CD4-positive, CD25-positive, alpha-beta regulatory T cell (primary cell): Measurements from ENCODE around the gene ITSN1. TPM values are rescaled to one million over a fixed set of nuclear protein-coding genes. Genes with fewer than 3 reads are reported as not detected.

Experiments used
- ATAC-seq, 2 donors: fragments of 150-1000 bp; cut with Tn5 transposase; one replicate each; pipeline ENCODE4 v1.10.0; 2021; ENCODE audit warnings: low read depth in 2 of 2, moderate number of reproducible peaks in 2 of 2, moderate library complexity in 1 of 2
- DNase-seq, 3 donors: peaks; one replicate each; pipeline versions ENCODE4 v3.0.0 to v3.0.0-alpha.2; 2012 to 2022; ENCODE audit warnings: mixed read lengths in 1 of 3
- H3K27ac ChIP-seq: one replicate; pipeline ENCODE4 v1.7.0; 2013; ENCODE audit warnings: mild to moderate bottlenecking, low read length; ENCODE audit not compliant: insufficient read depth, poor library complexity, severe bottlenecking
- H3K27me3 ChIP-seq: one replicate; pipeline ENCODE4 v1.7.0; 2013; ENCODE audit warnings: low read length; ENCODE audit not compliant: control insufficient read depth, insufficient read depth
- H3K36me3 ChIP-seq: one replicate; pipeline ENCODE4 v1.7.0; 2013; ENCODE audit warnings: mild to moderate bottlenecking, low read length, moderate library complexity; ENCODE audit not compliant: control insufficient read depth, insufficient read depth
- H3K4me1 ChIP-seq: 2 replicates; pipeline ENCODE4 v1.7.0; 2013; ENCODE audit warnings: mild to moderate bottlenecking, low read length; ENCODE audit not compliant: insufficient read depth, control insufficient read depth, poor library complexity, severe bottlenecking
- H3K4me3 ChIP-seq: one replicate; pipeline ENCODE4 v1.7.0; 2013; ENCODE audit warnings: low read depth, mild to moderate bottlenecking, low read length, moderate library complexity
- H3K9me3 ChIP-seq, 2 experiments: 1 replicate in 1 of 2; 2 replicates in 1 of 2; pipeline ENCODE4 v1.7.0; 2013; ENCODE audit warnings: low read length in 2 of 2, mild to moderate bottlenecking in 1 of 2, moderate library complexity in 1 of 2; ENCODE audit not compliant: control insufficient read depth in 2 of 2
- H3K27ac Mint-ChIP-seq, 3 donors: one replicate each; pipeline ENCODE4 v1.8.0; 2020 to 2022; ENCODE audit warnings: mild to moderate bottlenecking in 3 of 3, mixed read lengths in 3 of 3, moderate library complexity in 2 of 3
- H3K27me3 Mint-ChIP-seq: one replicate; pipeline ENCODE4 v1.8.0; 2022; ENCODE audit warnings: mild to moderate bottlenecking, mixed read lengths
- H3K36me3 Mint-ChIP-seq: one replicate; pipeline ENCODE4 v1.8.0; 2020; ENCODE audit warnings: mixed read lengths
- H3K4me1 Mint-ChIP-seq, 4 donors: one replicate each; pipeline ENCODE4 v1.8.0; 2020 to 2022; ENCODE audit warnings: mixed read lengths in 4 of 4, mild to moderate bottlenecking in 1 of 4
- H3K4me3 Mint-ChIP-seq, 4 donors: one replicate each; pipeline ENCODE4 v1.8.0; 2020 to 2022; ENCODE audit warnings: mild to moderate bottlenecking in 4 of 4, mixed read lengths in 4 of 4, moderate library complexity in 3 of 4
- H3K9me3 Mint-ChIP-seq, 7 donors: one replicate each; pipeline ENCODE4 v1.8.0; 2020 to 2022; ENCODE audit warnings: mixed read lengths in 7 of 7, mild to moderate bottlenecking in 3 of 7, moderate library complexity in 2 of 7
- polyA plus RNA-seq, 4 donors: library from polyadenylated mRNA; unstranded; fragments of 300-500 nt; fragmentation: Illumina TruSeq; gene quantifications; one replicate each; pipeline ENCODE4 v1.2.3, GENCODE V29; 2021
- total RNA-seq: library from RNA; stranded (reverse); gene quantifications from one replicate; pipeline ENCODE4 v1.2.3, GENCODE V29; 2022

The ITSN1 gene
- total and polyA plus RNA-seq, 5 donors from 2014 or later = 0.17 to 1.1 (median 0.44) TPM

- no peak overlapping the region for H3K4me3 Mint-ChIP-seq
- no peak for DNase-seq
- H3K27me3 Mint-ChIP-seq = peaks cover 2% of the 10 kb centered on the region
Observed at GRCh38 chr21:33799378-33800090, 157.2 kb downstream of the ITSN1 start.

GRCh38 chr21:33800753-33801423 is 158.6 kb downstream of the ITSN1 start:
- no peaks in the 10 kb centered on the region for H3K27me3 ChIP-seq
- Mint-ChIP-seq H3K36me3 (no peaks in the 10 kb centered on the region), H3K4me1 (no peaks in the 10 kb centered on the region), H3K27ac (no peak overlapping the region), H3K9me3 (no peaks in the 10 kb centered on the region), H3K27me3 (no peaks in the 10 kb centered on the region), H3K4me3 (no peak overlapping the region)
- no peak overlapping the region for H3K4me3 ChIP-seq
- H3K27ac ChIP-seq = no peak overlapping the region
- no peaks in the 10 kb centered on the region for H3K9me3 ChIP-seq
- no peak for DNase-seq
- H3K36me3 ChIP-seq = no peaks in the 10 kb centered on the region
- no peak for ATAC-seq
- no peaks in the 10 kb centered on the region for H3K4me1 ChIP-seq

More at GRCh38 chr21:33799378-33800090, 157.2 kb downstream of the ITSN1 start:
- Histone ChIP-seq H3K4me1 (no peaks in the 10 kb centered on the region), H3K36me3 (no peaks in the 10 kb centered on the region), H3K4me3 (no peak overlapping the region), H3K27ac (no peak overlapping the region), H3K9me3 (no peaks in the 10 kb centered on the region), H3K27me3 (no peaks in the 10 kb centered on the region)
- H3K9me3 Mint-ChIP-seq = no peaks in the 10 kb centered on the region
- H3K27ac Mint-ChIP-seq = no peak overlapping the region
- H3K36me3 Mint-ChIP-seq = no peaks in the 10 kb centered on the region
- H3K4me1 Mint-ChIP-seq = no peaks in the 10 kb centered on the region
- no peak for ATAC-seq

GRCh38 chr21:33801424-33802405 is 159.4 kb downstream of the ITSN1 start:
- no peaks in the 10 kb centered on the region for H3K27me3 Mint-ChIP-seq

GRCh38 chr21:33802481-33802880 is 160.2 kb downstream of the ITSN1 start:
- Mint-ChIP-seq H3K27me3 (no peaks in the 10 kb centered on the region), H3K4me3 (no peak overlapping the region), H3K9me3 (no peaks in the 10 kb centered on the region), H3K27ac (no peak overlapping the region), H3K4me1 (no peaks in the 10 kb centered on the region), H3K36me3 (no peaks in the 10 kb centered on the region)
- Histone ChIP-seq H3K27ac (no peak overlapping the region), H3K36me3 (no peaks in the 10 kb centered on the region), H3K4me1 (no peaks in the 10 kb centered on the region), H3K4me3 (no peak overlapping the region), H3K27me3 (no peaks in the 10 kb centered on the region), H3K9me3 (no peaks in the 10 kb centered on the region)
- no peak for DNase-seq
- ATAC-seq = no peak

More at GRCh38 chr21:33801424-33802405, 159.4 kb downstream of the ITSN1 start:
- Histone ChIP-seq H3K27me3 (no peaks in the 10 kb centered on the region), H3K4me1 (no peaks in the 10 kb centered on the region), H3K27ac (no peak overlapping the region), H3K9me3 (no peaks in the 10 kb centered on the region), H3K4me3 (no peak overlapping the region), H3K36me3 (no peaks in the 10 kb centered on the region)
- Mint-ChIP-seq H3K4me1 (no peaks in the 10 kb centered on the region), H3K36me3 (no peaks in the 10 kb centered on the region), H3K27ac (no peak overlapping the region), H3K9me3 (no peaks in the 10 kb centered on the region), H3K4me3 (no peak overlapping the region)
- DNase-seq (no peak), ATAC-seq (no peak)

- Histone ChIP-seq H3K4me1 (no peaks in the 10 kb centered on the region), H3K9me3 (no peaks in the 10 kb centered on the region), H3K4me3 (no peak overlapping the region), H3K36me3 (no peaks in the 10 kb centered on the region), H3K27me3 (no peaks in the 10 kb centered on the region), H3K27ac (no peak overlapping the region)
- Mint-ChIP-seq H3K27ac (no peak overlapping the region), H3K36me3 (no peaks in the 10 kb centered on the region), H3K4me3 (no peak overlapping the region), H3K9me3 (no peaks in the 10 kb centered on the region), H3K4me1 (no peaks in the 10 kb centered on the region), H3K27me3 (no peaks in the 10 kb centered on the region)
- DNase-seq = no peak
- no peak for ATAC-seq
Observed at GRCh38 chr21:33808715-33809367, 166.5 kb downstream of the ITSN1 start.

- Mint-ChIP-seq H3K27ac (no peak overlapping the region), H3K27me3 (no peaks in the 10 kb centered on the region), H3K36me3 (no peaks in the 10 kb centered on the region), H3K4me1 (no peaks in the 10 kb centered on the region), H3K9me3 (no peaks in the 10 kb centered on the region), H3K4me3 (no peak overlapping the region)
- H3K4me1 ChIP-seq = no peaks in the 10 kb centered on the region
- H3K36me3 ChIP-seq = no peaks in the 10 kb centered on the region
- H3K27ac ChIP-seq = no peak overlapping the region
- no peak overlapping the region for H3K4me3 ChIP-seq
- no peak for DNase-seq
- no peak for ATAC-seq
- H3K27me3 ChIP-seq = no peaks in the 10 kb centered on the region
- H3K9me3 ChIP-seq = no peaks in the 10 kb centered on the region
Observed at GRCh38 chr21:33810766-33811165, 168.5 kb downstream of the ITSN1 start.

GRCh38 chr21:33811167-33812010 is 169.1 kb downstream of the ITSN1 start:
- H3K9me3 ChIP-seq = no peaks in the 10 kb centered on the region
- no peaks in the 10 kb centered on the region for H3K36me3 Mint-ChIP-seq
- no peak overlapping the region for H3K4me3 Mint-ChIP-seq
- DNase-seq = no peak
- no peaks in the 10 kb centered on the region for H3K9me3 Mint-ChIP-seq
- no peak overlapping the region for H3K27ac Mint-ChIP-seq
- H3K4me1 ChIP-seq = no peaks in the 10 kb centered on the region
- no peak overlapping the region for H3K4me3 ChIP-seq
- H3K4me1 Mint-ChIP-seq = no peaks in the 10 kb centered on the region
- H3K27me3 Mint-ChIP-seq = peaks cover 5% of the 10 kb centered on the region
- H3K36me3 ChIP-seq = no peaks in the 10 kb centered on the region
- ATAC-seq = no peak
- no peak overlapping the region for H3K27ac ChIP-seq
- no peaks in the 10 kb centered on the region for H3K27me3 ChIP-seq
